HG03469 (cell line): Measurements from ENCODE around the gene PALLD.
"Not testable (repeated sequence)": the region's sequence is repeated elsewhere in the genome, so short reads cannot be mapped to it uniquely, and the experiment has no call there.

Experiments used
- ATAC-seq: cut with Tn5 transposase; IDR thresholded peaks from one replicate; pipeline ENCODE4 v1.9.1; 2021; ENCODE audit warnings: mild to moderate bottlenecking, moderate library complexity, moderate number of reproducible peaks; ENCODE audit not compliant: unreplicated experiment

PALLD gene

DNA sequence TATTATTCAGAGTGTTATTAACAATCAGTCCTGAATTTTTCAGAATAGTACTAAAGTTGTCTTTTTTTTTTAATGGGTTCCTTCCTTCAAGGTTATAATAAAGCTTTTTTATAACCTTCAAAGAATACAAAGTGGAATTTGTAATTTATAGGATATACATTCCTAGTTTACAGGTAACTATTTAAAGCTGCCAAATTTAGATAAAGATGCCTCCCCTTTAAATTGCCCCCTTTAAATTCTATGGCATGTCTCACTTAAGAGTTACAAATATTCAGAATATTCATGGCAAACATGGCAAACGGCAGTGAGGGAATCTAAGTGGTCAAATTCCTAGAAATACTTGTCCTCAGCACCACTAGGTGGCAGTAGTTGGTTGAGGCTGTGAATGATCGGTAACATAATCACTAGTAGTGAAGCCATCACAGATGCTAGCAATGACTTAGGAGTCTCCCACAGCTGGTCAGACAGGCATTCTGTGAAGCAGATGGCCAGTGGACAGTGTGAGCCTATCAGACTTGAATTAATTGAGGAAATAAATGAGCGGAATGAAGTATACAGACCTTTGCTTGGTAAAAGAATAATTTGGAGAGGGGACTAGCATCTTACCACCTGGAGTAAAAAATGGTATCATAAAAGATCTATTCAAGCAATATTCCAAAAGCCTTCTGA lies 426.8 kb downstream of the PALLD start:
- ATAC-seq, result peak; percentile 68

DNA sequence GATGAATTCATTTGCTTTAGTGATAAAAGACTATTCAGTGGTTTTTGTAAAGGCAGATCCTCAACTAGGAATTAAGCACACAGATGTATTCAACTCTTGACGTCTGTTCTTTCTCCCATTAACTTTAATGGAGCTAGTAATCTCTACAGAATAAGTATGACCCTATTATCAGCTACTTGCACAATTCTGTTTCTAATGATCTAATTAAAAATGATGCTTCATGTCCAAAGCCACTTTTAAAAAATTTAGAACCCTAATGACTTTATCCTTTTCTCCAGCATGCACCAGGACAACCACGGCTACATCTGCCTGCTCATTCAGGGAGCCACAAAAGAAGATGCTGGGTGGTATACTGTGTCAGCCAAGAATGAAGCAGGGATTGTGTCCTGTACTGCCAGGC lies 427.8 kb downstream of the PALLD start:
- no peak for ATAC-seq

DNA sequence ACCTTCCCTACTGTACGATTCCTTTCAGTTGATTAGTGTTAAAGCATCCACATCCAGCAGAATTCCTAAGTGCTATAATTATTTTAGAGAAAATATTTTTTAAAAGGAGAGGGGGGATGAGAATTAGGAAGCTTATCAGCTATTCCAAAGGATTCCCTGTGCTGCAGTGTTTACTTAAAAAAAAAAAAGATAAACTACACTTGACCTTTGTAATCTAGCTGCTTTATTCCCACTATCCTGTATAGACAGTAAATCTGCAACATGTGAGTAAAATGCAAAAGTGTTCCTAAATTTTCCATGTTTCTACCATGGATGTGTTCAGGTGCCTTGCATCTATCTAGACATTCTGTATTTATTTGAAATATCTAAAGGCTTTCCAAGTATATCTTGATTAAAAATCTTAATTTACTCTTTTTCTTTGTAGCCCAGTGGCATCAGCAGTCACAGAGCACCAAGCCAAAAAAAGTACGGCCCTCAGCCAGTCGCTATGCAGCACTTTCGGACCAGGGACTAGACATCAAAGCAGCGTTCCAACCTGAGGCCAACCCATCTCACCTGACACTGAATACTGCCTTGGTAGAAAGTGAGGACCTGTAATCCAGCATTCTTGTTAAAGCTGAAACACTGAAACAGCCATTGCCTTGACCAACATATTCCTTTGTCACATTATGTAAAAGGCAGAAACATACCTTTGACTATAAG lies 429.1 kb downstream of the PALLD start:
- ATAC-seq, result no peak

DNA sequence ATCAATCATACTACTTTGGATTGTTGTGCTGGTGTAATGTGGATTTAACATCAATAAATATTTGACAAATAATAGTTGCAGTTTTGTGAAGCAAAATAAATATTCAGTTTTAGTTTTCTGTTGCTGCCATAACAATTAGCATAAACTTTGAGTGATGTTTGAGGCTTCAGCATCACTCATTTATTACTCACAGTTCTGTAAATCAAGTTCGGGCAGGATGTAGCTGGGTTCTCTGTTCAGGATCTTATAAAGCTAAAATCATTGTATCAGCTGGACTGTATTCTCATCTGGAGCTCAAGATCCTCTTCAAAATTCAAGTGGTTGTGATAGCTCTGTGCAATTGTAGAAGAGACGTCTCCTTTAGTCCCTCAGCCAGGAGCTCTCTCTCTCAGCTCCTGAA lies 431.5 kb downstream of the PALLD start:
- no peak for ATAC-seq

DNA sequence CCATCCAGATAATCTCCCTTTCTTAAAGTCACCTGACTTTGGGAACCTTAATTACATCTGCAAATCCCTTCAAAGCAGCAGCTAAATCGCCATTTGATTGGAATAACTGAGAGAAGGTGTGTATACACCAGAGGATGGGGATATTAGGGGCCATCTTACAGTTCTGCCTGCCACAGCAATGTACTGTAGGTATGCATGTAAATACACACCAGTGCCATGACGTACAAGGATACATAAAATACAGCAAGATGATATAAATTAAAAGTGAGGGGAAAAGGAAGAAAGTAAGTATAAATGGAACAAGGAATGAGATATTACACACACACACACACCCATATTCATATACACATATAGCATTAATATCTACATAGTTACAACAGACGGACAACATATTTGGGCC lies 432.0 kb downstream of the PALLD start:
- no peak for ATAC-seq

DNA sequence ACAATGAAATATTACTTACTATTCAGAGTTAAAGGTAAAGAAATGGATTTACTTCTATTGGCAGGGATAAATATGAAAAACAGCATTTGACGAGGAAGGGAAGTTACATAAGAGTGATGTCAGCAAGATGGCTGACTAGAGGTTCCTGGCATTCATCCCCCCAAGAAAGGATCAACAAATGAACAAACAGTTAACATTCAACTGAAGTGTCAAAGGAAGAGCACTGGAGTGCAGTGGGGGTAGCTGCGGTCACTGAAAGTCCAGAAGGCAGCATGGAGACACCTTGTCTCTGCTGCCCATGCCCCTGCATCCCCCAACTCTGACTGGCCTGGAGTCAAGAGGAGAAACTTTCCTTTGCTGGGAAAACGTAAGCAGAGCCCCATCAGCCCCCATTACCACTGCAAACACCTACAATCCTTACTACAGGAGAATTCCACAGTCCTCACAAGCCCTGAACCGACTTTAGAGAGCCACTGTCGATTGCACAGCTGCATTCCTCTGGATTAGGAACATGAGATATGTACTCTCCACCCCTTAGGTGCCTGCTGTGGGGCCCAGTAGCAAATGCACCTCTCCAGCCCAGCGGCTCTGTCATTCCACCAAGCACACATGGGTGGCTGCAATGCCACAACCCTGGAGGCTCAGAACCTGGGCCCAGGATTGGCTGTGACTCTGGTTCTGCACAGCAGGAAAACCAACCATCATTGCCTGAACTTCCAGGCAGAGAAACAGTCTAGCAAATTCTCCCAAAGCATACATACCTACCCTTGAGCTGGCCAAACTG lies 433.8 kb downstream of the PALLD start:
- ATAC-seq, result no peak

DNA sequence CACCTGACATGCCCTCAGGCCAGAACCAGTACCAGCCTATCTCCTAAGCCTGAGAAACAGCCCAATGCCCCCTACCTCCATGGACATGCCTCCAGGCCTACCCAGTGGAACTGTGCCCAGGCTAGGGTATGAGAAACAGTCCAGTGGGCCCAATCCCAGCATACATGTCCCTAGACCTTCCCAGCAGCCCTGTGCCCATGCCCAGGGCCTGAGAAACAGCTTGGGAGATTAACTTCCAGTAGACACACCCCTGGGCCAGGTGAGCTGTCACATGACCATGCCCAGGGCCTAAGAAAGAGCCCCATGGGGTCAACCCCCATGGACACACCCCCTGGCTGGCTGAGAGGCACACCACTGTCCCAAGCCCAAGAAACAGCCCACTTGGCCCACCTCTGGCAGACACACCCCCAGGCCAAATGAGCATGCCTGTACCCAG lies 434.4 kb downstream of the PALLD start:
- no peak for ATAC-seq

DNA sequence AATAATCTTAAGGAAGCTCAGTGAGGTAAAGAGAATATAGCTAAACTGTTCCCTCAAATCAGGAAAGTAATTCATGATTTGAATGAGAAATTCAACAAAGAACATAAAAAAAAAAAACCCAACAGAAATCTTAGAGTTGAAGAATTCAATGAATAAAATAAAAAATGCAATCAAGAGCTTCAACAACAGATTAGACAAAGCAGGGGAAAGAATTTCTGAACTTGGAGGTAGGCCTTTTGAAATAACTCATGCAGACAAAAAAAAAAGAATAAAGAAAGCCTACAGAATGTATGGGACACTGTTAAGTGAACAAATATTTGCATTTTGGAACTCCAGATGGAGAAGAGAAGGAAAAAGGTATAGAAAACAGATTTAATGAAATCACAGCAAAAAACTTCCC lies 435.3 kb downstream of the PALLD start:
- no peak for ATAC-seq

DNA sequence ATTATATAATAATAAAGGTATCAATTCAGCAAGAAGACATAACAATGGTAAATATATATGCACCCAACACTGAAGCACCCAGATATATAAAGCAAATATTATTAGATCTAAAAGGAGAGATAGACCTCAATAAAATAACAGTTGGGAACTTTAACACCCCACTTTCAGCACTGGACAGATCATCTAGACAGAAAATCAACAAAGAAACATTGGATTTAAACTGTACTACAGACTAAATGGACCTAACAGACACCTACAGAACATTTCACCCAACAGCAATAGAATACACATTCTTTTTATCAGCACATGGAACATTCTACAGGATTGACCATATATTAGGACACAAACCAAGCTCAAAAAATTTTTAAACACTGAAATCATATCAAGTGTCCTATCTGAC lies 436.6 kb downstream of the PALLD start:
- no peak for ATAC-seq

DNA sequence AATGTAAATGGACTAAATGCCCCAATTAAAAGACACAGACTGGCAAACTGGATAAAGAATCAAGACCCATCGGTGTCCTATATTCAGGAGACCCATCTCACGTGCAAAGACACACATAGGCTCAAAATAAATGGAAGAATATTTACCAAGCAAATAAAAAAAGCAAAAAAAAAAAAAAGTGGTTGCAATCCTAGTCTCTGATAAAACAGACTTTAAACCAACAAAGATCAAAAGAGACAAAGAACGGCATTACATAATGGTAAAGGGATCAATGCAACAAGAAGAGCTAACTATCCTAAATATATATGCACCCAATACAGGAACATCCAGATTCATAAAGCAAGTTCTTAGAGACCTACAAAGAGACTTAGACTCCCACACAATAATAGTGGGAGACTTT lies 440.6 kb downstream of the PALLD start:
- not testable (repeated sequence) for ATAC-seq

DNA sequence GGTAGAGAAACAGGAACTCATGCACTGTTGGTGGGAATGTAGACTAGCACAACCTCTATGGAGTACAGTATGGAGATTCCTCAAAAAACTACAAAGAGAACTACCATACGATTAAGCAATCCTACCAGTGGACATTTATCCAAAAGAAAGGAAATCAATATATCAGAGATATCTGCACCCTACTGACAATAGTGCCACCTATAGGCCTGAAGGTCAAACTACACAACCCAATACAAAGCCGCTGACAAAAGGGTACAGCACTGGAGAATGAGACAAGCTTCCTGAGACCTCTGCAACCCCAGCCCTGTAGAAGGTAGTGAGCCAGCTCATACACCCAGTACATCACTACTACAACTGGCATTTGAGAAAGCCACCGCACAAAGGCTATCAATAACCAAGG lies 446.1 kb downstream of the PALLD start:
- no peak for ATAC-seq

DNA sequence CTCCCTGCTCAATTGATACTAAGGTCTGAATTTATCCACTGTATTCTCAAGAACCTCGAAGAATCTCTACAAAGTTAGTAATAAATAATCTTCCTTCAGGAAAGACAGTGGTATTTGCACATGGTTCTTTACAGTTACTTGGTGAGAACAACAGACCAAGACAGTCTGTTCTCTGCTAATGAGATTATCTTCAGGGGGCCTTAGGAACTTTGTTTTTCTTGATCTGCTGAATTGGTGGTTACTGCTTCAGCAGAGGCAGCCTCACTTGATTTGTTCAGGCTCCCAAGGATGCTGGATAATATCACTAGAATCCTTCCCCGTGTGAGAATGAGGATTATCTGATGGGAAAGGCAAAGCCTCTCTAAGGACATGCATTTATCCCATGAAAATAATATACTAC lies 448.4 kb downstream of the PALLD start:
- no peak for ATAC-seq

DNA sequence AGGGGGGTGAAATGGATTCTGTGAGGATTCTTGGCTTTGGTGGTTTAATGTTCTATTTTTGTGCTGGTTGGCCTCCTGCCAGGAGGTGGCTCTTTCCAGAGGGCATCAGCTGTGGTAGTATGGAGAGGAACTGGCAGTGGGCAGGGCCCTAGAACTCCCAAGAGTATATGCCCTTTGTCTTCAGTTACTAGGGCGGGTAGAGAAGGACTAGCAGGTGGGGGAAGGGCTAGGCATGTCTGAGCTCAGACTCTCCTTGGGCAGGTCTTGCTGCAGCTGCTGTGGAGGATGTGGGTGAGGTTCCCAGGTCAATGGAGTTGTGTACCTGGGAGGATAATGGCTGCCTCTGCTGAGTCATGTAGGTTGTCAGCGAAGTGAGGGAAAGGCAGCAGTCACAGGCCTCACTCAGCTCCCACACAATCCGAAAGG lies 456.0 kb downstream of the PALLD start:
- ATAC-seq, result not testable (repeated sequence)

DNA sequence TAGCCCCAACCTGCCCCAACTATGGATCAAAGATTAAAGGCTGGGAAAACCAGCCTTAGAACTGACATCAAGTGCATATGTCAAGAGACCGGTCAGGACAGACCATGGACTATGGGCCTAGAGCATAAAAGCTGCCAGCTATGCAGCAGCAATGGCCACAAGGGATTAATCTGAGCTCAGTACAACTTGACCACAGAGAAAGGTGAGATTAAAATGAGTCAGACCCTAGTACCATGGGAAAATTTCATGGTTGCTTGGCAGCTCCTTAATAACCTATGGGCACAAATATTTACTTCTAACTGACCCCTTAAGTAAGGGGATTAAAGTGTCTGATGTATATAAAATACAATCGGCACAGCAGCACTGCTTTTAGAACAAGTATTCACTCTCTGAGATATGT lies 458.8 kb downstream of the PALLD start:
- no peak for ATAC-seq

DNA sequence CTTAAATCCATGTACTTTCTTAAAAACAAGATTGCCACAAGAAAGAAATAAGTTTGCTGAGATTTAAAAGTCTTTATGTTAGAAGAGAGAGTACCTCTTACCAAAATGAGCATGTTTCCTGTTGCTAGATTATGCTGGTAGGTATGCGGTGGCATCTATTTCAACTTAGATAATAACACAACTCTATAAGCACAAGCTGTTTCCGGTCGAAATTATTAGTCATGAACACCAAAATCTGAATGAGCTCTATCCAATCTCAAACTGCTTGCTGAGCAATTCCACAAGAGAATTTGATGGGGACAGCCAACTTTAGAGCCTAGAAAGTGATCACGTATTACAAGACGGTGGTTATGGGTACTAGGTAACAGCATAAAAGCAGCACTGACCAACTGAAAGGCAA lies 463.9 kb downstream of the PALLD start:
- ATAC-seq, result no peak

DNA sequence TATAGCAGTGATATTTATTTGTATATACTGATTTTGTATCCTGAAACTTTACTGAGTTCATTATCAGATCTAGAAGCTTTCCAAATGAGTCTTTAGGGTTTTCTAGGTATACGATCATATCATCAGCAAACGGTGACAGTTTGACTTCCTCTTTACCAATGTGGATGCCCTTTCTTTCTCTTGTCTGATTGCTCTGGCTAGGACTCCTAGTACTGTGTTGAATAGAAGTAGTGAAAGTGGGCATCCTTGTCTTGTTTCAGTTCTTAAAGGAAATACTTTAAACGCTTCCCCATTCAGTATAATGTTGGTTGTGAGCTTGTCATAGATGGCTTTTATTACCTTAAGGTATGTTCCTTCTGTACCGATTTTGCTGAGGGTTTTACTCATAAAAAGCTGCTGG lies 475.7 kb downstream of the PALLD start:
- ATAC-seq, result no peak
